Measurements from ENCODE around the gene TNS4.

- no peak for TF ChIP-seq POLR2AphosphoS5 (IDR thresholded peaks at IDR 0.05; ENCODE audit: borderline replicate concordance, low read depth, low read length)
- TF ChIP-seq EZH2 (IDR thresholded peaks at IDR 0.05): no peak
- TF ChIP-seq FOXP2 (optimal IDR thresholded peaks at IDR 0.05; ENCODE audit: control extremely low read depth, extremely low read length, insufficient read depth): no peak
Observed at GRCh38 chr17:40454613-40454995, 46.8 kb downstream of the TNS4 start.

Data from SK-N-MC (cell line).